ENCODE results near the gene MFAP4.

Gene MFAP4

GRCh38 chr17:19333736-19334290 lies 53.2 kb downstream of the MFAP4 start:
- DNase-seq (ENCODE audit: low read depth in 3 of 3) = no peak
